Pancreas (tissue), 10 donors: Measurements from ENCODE around the gene NPPB. TPM values are rescaled to one million over a fixed set of nuclear protein-coding genes. Genes with fewer than 3 reads are reported as not detected.

Source experiments
- ATAC-seq, 4 donors: fragments of 200-7000 bp; cut with Tn5 transposase; one replicate each; pipeline versions ENCODE4 v1.8.0 to v1.9.1; 2020; ENCODE audit warnings: mild to moderate bottlenecking in 4 of 4, moderate library complexity in 4 of 4
- DNase-seq, 6 donors: peaks; one replicate each; pipeline ENCODE4 v3.0.0-alpha.2; 2020
- FAIRE-seq: peaks from 2 replicates; lab custom pipeline; 2012; peaks lifted over from hg19 to GRCh38; lab: Jason Lieb, UNC
- H3K27ac ChIP-seq, 4 donors: fragments of 200-600 bp; sonication (generic); 1 replicate in 3 of 4; 2 replicates in 1 of 4; pipeline versions ENCODE4 v1.5.0 to v1.8.0; 2020
- H3K27me3 ChIP-seq, 4 donors: fragments of 200-600 bp; one replicate each; pipeline ENCODE4 v1.8.0; 2021
- H3K36me3 ChIP-seq, 3 donors: fragments of 200-600 bp; sonication (generic) in 1 of 3; one replicate each; pipeline versions ENCODE4 v1.5.0 to v1.8.0; 2020 to 2021
- H3K4me1 ChIP-seq, 3 donors: fragments of 200-600 bp; one replicate each; pipeline ENCODE4 v1.8.0; 2021
- H3K4me3 ChIP-seq, 4 donors: fragments of 200-600 bp; sonication (generic) in 2 of 4; one replicate each; pipeline versions ENCODE4 v1.5.0 to v1.8.0; 2020 to 2021
- H3K9me3 ChIP-seq, 4 donors: fragments of 200-600 bp; one replicate each; pipeline ENCODE4 v1.8.0; 2021
- CTCF ChIP-seq, 4 donors: fragments of 200-600 bp; sonication (generic) in 3 of 4; IDR thresholded peaks; one replicate each; pipeline versions ENCODE4 v1.5.0 to v1.8.0; 2021; ENCODE audit warnings: antibody characterized with exemption in 4 of 4
- WGBS, 2 donors: extraction: QIAGEN DNeasy Blood & Tissue Kit; methylation state at CpG; one replicate each; pipeline ENCODE4 v1.1.7; 2013; 5-methylcytosine and 5-hydroxymethylcytosine counted together
- intact Hi-C, 3 donors: fragments of 100-400 bp; cut with DNase I; formaldehyde crosslinking; loops; one replicate each; pipeline versions ENCODE4 v1.11.1 to v1.14.2; 2022
- polyA plus RNA-seq, 2 donors: library from polyadenylated mRNA; stranded (reverse); fragments of 200-250 nt; gene quantifications; one replicate each; pipeline ENCODE4 v1.2.3, GENCODE V29; 2013
- total RNA-seq, 6 donors: library from RNA; stranded (reverse); fragmentation: NEBNext Ultra II Directional in 4 of 6; extraction: Animal tissue kit (Norgen Biotek cat#: 25700) in 4 of 6; gene quantifications; one replicate each; pipeline versions ENCODE4 v1.2.1 to v1.2.4, GENCODE V29; 2021 to 2023
- donor health status: healthy with polysubstance abuse.
- donor health status: DM: no; HTN: no; CAD: no; lungs with moderate emphysema.
- donor health status: DM: no; HTN: no; CAD: no.
- donor health status: control.
- donor health status: control.
- donor health status: Bipolar disorder and iron deficiency.
- donor health status: DM: yes; HTN: yes; CAD: no.
- donor health status: DM: no; HTN: no; CAD: no.
- donor health status: DM: no; HTN: no; CAD: no.
- donor health status: DM: yes; HTN: yes; CAD: no.

Gene NPPB
- total and polyA plus RNA-seq, 8 donors: 0.28 to 1.6 (median 0.95) TPM; not detected in 3

DNA sequence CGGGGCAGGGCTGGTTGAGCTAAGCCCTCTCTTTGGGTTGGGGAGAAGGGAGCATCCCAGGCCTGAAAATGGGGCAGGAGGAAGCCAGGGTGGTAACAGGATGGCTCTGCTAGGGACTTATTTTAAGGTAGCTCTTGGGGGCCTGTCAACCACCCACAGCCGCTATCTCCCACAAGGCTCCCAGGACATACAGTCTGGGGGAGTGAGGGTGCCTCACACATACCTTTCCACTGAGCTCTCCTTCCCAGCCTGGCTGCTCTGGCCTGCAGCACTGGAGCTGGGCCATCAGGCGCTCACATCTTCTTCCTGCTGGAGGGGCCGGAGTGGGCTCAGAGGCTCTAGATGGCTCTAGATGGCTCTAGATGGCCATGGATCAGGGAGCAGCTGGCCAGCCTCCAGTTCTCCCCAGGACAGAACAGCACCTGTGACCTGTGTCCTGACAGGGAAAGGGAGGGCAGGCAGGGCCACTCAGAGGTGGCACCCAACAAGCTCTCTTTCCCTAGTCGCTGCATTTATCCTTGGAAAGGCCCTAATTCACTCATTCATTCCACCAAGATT lies 11.0 kb upstream of the NPPB start:
- no peaks in the 10 kb centered on the region for H3K4me1 ChIP-seq
- no peak overlapping the region for H3K4me3 ChIP-seq
- 68 to 82% methylated on average over 5 of the region's 5 CpGs for WGBS, 2 donors
- no peaks in the 10 kb centered on the region for H3K9me3 ChIP-seq
- intact Hi-C loops: no loop called here
- no peaks in the 10 kb centered on the region for H3K27me3 ChIP-seq
- H3K27ac ChIP-seq: no peak overlapping the region
- H3K36me3 ChIP-seq: no peaks in the 10 kb centered on the region
- no peak for DNase-seq
- TF ChIP-seq CTCF (IDR thresholded peaks at IDR 0.05): no peak
- no peak for ATAC-seq
- FAIRE-seq: no peak

- no peak for ATAC-seq
- no peaks in the 10 kb centered on the region for H3K9me3 ChIP-seq
- H3K27ac ChIP-seq: no peak overlapping the region
- H3K27me3 ChIP-seq: no peaks in the 10 kb centered on the region
- no peak for TF ChIP-seq CTCF (IDR thresholded peaks at IDR 0.05)
- no peaks in the 10 kb centered on the region for H3K4me1 ChIP-seq
- H3K4me3 ChIP-seq: no peak overlapping the region
- no peaks in the 10 kb centered on the region for H3K36me3 ChIP-seq
- intact Hi-C loops: no loop called here
- no peak for DNase-seq
- WGBS, 2 donors: 59 to 73% methylated on average over 3 of the region's 3 CpGs
- FAIRE-seq: no peak
Measured at GRCh38 chr1:11869104-11869503, 10.4 kb upstream of the NPPB start.

DNA sequence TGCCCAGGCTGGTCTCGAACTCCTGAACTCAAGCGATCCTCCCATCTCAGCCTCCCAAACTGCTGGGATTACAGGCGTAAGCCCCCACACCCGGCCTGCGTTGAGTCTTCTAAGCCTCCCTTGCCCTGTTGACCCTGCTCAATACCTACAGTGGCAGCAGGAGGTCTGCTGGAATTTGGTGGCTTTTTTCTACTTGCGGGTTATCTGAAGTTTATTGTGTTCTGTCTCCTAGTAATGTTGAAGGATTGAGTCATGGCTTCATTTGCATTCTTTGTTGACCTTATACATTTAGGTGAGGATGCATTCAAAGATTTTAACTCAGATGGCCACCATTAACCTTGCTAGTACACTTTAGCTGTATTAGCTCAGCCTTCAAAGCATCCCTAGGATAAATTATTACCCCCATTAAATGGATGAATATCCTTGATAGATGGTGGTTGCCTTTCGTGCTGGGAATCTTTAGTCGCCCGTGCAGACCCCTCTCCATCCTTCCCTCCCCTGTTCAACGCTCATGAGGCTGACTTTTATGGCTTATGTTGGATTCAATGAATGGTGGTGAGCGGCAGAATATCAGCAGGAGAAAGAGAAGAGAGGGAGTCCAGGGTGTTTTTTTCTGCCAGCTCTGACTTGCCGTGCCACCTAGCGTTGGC lies 9.7 kb upstream of the NPPB start:
- H3K4me3 ChIP-seq: no peak overlapping the region
- no peak for TF ChIP-seq CTCF (IDR thresholded peaks at IDR 0.05)
- H3K36me3 ChIP-seq: no peaks in the 10 kb centered on the region
- FAIRE-seq: no peak
- no peak for DNase-seq
- no peaks in the 10 kb centered on the region for H3K27me3 ChIP-seq
- no peaks in the 10 kb centered on the region for H3K4me1 ChIP-seq
- no peak overlapping the region for H3K27ac ChIP-seq
- no peak for ATAC-seq
- intact Hi-C loops: no loop called here
- no peaks in the 10 kb centered on the region for H3K9me3 ChIP-seq
- WGBS, 2 donors: 59 to 72% methylated on average over 13 of the region's 13 CpGs

DNA sequence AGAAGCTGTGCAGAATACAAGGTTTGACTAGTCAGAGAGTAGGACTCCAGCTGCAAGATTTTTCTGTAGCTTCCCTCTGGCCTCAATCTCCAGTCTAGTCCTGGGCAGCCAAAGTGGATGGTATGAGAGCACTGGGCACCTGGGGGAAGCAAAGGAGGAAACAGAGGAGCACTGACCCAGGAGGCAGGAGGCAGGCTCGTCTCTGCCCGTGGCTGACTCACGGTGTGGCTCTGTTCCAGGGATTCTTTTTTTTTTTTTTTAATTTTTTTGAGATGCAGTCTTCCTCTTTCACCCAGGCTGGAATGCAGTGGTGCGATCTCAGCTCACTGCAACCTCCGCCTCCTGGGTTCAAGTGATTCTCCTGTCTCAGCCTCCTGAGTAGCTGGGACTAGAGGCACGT lies 4.1 kb upstream of the NPPB start:
- H3K36me3 ChIP-seq: no peaks in the 10 kb centered on the region
- peaks cover 0 to 18% (median 3%) of the 10 kb centered on the region in 4 donors for H3K27me3 ChIP-seq
- no peaks in the 10 kb centered on the region for H3K9me3 ChIP-seq
- no peak overlapping the region for H3K4me3 ChIP-seq
- H3K4me1 ChIP-seq: no peaks in the 10 kb centered on the region
- TF ChIP-seq CTCF (IDR thresholded peaks at IDR 0.05): no peak
- ATAC-seq (peak in 2 of 4 donors; percentile 14 to 29), FAIRE-seq (no peak), DNase-seq (no peak)
- no peak overlapping the region for H3K27ac ChIP-seq
- WGBS, 2 donors: 45 to 48% methylated on average over 6 of the region's 6 CpGs
- intact Hi-C loops: no loop called here

DNA sequence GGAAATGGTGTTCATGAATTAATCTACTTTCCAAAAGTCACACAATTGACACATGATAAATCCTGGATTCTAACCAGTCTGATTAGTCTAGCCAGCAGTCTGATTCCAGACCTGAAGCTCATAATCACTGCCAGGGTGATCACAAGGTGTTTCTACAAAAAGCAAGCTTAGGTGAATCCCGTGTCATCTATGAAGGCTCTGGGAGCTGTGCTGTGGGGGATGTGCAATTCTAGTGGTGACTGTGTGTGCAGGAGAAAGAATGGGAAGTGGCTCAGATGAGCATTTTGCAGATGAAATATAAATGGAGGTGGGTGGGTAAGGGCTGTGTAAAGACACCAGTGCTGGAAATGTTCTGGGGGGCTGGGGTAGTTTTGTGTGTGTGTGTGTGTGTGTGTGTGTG lies 1.8 kb upstream of the NPPB start:
- WGBS, 2 donors: 36 to 50% methylated on average over 1 of the region's 1 CpG
- no peak for TF ChIP-seq CTCF (IDR thresholded peaks at IDR 0.05)
- DNase-seq (no peak), ATAC-seq (no peak), FAIRE-seq (no peak)
- intact Hi-C loops: no loop called here
- H3K9me3 ChIP-seq: no peaks in the 10 kb centered on the region
- H3K36me3 ChIP-seq: no peaks in the 10 kb centered on the region
- H3K4me3 ChIP-seq: no peak overlapping the region
- H3K4me1 ChIP-seq: no peaks in the 10 kb centered on the region
- H3K27me3 ChIP-seq: peaks cover 0 to 22% (median 3%) of the 10 kb centered on the region in 4 donors
- H3K27ac ChIP-seq: no peak overlapping the region
